NCI-H2196 (cell line): ENCODE data around the gene CXCR6.
A peak's percentile ranks its signal among the peaks of the same experiment; 100 is the strongest.
"Not testable (repeated sequence)": the region's sequence is repeated elsewhere in the genome, so short reads cannot be mapped to it uniquely, and the experiment has no call there.

ENCODE experiments used
- DNase-seq: peaks from one replicate; lab custom pipeline; 2025; ENCODE audit not compliant: unreplicated experiment; lab: John Stamatoyannopoulos, UW

Gene CXCR6

DNA sequence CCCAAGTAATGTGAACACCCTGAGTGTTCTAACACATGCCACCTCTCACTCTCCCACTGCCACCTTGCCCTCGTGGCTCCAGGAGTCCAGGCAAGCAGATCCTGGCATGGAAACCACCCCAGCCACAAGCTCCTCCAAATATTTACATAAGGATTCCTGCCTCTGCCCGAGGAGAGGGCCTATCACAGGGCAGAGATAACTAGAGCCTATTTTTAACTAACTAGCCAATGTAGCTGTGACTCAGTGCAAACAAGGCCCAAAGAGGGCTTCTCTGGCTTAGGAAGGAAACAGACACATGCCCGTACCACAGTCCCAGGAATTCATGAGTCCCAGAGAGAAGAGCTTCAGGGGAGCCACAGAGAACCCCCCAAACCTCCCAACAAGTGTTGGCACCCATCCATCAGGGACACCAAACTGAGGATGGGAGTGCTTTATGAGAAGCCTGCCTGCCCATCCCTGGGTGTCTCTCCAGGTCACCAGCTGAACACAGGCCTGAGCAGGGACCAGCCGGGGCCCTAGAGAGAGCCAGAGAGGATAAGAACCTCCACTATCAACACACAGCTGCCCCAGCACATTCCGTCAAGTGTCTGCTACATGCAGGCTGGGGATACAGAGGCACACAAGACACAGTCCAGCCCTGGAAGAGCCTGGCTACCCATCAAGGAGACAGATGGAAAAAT is 43.2 kb downstream of the CXCR6 start:
- DNase-seq, result peak; percentile 57

GRCh38 chr3:45987368-45988291 is 44.4 kb downstream of the CXCR6 start:
- DNase-seq, result no peak

GRCh38 chr3:45988362-45988761 is 45.1 kb downstream of the CXCR6 start:
- no peak for DNase-seq

DNA sequence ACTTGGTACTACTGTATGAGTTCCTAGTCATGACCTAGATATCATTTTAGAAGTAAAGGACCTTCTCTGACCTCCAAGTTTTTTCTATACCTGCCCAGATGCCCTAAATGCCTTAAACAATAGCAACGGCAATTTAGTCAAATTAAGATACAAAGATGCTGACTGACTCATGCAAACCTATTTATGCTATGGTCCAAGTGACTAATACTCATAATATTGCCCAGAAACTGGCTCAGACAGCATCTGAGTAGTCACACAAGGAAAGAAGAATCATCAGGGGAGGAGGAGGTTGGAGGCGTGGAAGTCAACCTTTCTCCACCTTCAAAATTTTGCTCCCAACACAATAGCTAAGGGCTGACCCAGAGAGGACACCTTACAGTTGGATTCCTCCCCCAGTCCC is 45.5 kb downstream of the CXCR6 start:
- no peak for DNase-seq

GRCh38 chr3:45990181-45990580 is 46.9 kb downstream of the CXCR6 start:
- no peak for DNase-seq

DNA sequence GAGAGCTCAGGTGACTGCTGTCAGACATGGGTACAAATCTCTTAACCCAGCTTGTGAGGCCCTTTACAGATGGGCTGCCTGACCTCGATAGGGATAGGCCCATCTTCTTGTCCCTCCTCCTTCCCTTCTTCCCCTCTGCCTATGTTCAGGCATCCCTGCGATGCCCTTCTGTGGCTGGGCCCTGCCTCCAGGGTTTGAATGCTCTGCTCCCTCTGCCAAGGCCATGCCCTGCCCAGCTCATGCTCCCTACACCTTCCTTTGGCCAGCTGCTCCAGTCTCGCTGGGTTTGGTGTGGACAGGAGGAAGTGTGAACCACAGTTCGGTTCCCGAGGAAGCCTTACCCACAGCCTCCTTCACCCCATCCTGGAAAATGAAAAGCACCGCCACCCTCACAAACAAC is 48.1 kb downstream of the CXCR6 start:
- DNase-seq, result no peak

- DNase-seq, result no peak
Measured at GRCh38 chr3:45992133-45992729, 49.0 kb downstream of the CXCR6 start.

DNA sequence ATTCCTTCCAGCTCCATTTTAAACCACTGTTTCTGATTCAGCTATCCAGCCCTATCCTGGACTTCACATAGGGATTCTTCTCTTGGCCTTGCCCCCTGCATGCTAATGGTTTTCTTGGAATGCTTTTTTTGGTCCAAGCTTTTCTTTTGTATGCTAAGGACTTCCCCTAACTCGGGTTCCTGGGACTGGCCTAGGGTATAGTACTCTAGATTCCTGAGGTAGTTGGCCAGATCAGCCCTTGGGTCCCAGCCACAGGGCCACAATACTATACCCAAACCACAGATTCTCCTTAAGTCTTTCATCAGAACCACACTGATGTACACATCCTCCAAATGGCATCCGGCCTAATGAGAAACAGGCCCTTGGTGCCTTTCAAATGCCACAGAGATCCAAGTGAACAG is 49.6 kb downstream of the CXCR6 start:
- DNase-seq, result no peak

DNA sequence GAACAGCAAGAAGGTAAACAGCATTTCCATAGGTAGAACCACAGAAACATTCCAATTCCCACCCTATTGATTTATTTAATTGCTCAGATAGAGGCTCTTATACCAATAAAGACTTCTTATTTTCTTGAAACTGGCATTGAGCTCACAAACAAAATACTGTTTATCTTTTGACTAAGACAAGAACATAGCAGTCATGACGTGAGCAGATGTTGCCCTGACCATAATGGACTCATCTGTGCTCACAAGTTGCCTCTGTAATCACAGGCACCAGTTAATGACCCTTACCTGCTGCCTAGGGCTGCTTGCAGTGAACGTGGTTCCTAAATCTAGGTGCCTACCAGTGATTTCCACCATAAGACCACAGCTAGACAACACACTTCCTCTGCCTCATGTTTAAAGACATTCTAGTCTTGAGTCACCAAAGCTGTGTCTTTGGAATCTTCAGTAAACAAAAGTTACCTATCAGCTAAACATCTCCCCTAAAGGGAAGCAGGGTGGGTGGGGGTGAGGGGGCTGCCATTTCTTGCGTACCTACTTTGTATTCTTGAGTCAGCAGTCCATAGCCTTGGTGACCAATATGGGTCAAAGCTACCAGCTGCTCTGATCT is 50.3 kb downstream of the CXCR6 start:
- DNase-seq, result no peak

DNA sequence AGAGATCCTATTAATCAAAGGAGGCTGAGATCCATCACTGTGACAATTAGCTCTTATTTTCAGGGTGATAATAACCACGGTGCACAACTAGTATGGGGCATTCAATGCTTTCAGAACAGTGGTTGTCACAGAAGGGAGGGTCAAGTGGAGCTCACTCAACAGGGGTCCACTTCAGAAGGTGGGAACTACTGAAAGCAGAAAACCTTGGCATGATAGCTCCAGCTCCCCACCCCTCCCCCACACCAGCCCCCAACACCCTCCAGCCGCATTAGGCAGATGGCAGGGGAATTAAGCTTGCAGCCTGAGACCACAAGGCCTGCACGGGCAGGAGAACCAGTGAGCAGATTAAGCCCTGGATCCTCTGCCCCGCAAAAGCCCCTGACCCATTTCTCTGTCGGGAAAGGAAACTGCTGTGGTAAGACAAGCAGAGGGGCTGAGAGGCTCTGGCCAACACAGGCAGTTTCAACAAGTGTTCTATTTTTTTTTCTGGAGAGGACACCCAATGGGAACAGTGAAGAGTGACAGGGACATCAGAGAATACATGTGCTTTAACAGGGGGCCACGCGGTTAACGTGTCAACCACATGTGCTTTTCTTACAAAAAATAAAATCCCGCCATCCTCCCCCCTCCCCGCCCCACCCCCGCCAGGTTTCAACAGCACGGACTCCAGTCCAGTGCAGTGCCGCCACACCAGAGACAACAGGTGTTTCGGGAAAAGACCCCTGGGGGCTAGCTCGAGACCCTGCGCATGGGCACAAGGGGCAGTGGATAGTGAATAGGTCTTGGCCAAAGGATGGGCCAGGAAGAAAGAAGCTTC is 51.4 kb downstream of the CXCR6 start:
- DNase-seq, result no peak

GRCh38 chr3:45995236-45996192 is 52.2 kb downstream of the CXCR6 start, which contains the start of gene FYCO1:
FYCO1 (minus strand) TSS chr3:45995824; CDS start chr3:45984910, 10,914 bp downstream.
- DNase-seq, result peak; percentile 63

DNA sequence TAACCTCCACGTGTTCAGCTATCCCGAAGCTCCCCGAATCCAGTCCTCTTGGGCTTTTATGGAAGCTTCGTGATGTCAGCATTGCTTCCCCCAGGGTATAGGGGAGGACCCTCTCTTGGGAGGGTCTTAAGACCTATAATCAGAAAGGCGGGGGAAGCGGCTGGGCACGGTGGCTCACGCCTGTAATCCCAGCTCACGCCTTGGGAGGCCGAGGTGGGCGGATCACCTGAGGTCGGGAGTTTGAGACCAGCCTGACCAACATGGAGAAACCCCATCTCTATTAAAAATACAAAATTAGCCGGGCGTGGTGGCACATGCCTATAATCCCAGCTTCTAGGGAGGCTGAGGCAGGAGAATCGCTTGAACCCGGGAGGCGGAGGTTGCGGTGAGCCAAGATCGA is 54.2 kb downstream of the CXCR6 start:
- DNase-seq, result not testable (repeated sequence)

DNA sequence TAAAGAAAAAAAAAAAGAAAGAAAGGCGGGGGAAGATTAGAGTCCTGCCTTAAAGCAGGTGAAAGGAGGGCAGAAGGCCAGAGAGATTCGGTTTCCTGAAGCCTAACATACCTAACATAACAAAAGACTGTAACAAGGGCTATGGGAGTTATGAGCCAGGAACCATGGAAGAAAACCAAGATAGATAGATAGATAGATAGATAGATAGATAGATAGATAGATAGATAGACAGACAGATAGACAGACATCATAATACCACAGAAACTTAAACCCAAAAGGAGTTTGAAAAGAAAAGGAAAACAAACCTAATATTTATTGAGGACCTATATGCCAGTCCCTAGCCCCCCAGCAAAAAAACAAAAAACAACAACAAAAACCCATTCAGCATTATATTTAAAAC is 54.7 kb downstream of the CXCR6 start:
- no peak for DNase-seq
